GM18861 (cell line): Measurements from ENCODE around the gene XYLB.
"Not testable (repeated sequence)": the region's sequence is repeated elsewhere in the genome, so short reads cannot be mapped to it uniquely, and the experiment has no call there.

Source experiments
- ATAC-seq: cut with Tn5 transposase; IDR thresholded peaks from one replicate; pipeline ENCODE4 v1.9.1; 2021; ENCODE audit not compliant: unreplicated experiment

XYLB gene

DNA sequence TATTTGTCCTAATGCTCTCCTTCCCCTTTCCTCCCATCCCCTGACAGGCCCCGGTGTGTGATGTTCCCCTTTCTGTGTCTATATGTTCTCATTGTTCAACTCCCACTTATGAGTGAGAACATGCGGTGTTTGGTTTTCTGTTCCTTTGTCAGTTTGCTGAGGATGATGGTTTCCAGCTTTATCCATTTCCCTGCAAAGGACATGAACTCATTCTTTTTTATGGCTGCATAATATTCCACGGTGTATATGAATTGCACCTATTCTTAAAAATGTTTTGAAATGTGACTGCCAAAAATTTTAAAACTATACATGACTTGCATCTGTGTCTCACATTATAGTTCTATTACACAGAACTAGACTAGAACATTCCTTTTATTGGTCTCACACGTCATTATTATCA lies 25.9 kb upstream of the XYLB start:
- ATAC-seq = not testable (repeated sequence)

DNA sequence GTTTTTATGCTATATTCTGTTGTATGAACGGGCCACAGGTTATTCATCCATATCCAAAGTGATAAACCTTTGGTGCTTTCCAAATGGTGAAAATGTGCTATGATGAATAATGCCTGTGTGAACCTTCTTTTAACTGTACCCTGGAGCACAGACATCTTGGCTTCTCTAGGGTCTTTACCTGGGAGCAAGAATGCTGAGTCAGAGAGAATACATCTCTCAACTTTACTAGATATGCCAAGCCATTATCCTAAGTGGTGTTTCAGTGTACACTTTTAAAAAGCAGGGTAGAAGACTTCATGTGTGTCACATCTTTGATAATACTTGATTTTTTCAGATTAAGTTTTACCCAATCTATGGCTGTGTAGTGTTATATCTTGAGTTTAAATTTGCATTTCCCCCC lies 23.5 kb upstream of the XYLB start:
- no peak for ATAC-seq

DNA sequence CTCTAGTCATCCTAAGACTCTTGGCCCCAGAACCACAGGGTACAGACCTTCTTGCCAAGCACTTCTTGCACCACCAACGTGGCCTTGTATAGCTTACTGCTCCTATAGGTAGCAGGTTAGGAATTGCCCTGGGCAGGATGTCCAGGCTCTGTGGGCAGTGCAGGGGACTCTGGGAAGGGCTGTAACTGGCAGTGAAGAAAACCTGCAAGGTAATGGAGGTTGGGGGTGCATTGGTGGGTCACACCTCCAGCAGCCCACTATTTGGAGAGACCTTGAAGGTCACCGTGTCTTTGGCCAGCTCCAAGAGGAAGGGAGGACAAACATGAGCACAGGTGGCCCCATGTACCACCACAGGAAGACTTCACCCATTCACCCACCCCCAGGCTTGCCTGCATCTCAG lies 21.3 kb upstream of the XYLB start:
- ATAC-seq = no peak

DNA sequence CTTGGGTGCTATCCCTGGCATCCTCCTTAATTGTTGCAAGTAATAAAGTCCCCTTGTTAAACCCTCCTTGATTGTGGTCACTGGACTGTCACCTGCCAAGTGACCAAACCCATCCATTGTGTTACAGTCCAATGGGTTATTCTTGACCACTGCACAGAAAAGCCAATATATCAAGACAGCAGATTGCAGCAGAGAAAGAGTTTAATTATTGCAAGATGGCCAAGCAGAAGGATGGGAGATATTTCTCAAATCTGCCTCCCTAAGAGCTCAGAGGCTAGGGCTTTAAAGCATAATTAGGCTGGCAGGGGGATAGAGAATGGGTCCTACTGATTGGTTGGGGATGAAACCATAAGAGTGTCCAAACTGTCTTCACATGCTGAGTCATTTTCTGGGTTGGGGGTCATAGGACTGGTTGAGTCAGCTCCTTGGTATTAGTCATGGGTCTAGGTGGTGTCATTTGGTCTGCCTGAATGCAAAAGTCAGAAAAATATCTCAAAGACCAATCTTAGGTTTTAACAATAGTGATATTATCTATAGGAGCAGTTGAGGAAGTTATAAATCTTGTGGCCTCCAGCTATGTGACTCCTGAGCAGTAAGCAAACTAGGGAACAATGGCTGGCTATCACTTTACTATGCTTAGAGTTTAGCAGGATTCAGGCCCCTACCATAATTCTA lies 19.1 kb upstream of the XYLB start:
- no peak for ATAC-seq

DNA sequence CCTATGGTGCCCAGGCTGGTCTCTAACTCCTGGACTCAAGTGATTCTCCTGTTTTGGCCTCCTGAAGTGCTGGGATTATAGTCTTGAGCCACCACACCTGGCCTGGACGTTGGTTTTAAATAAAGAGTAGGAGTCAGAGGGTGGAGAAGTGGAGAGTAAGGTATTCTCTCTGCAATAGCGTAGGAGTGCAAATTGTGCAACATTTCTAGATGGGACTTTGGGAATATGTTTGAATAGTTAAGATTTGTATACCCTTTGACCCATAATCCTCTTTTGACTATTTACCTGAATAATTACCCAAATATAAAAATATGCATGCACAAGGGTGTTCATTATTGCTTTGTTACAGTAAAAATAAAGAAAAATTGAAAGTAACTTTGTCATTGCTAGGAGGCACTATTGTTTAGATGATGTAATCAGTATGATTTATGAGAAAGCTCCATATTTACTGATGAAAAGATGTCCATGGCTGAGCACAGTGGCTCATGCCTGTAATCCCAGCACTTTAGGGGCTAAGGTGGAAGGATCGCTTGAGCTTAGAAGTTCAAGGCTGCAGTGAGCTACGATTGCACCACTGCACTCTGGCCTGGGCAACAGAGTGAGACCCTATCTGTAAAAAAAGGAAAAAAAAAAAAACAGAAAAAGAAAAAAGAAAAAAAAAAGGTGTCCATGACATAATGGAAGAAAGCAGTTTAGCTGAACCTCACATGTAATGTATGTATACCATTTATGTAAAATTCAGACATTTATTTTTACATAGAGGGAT lies 15.1 kb upstream of the XYLB start:
- ATAC-seq = no peak

DNA sequence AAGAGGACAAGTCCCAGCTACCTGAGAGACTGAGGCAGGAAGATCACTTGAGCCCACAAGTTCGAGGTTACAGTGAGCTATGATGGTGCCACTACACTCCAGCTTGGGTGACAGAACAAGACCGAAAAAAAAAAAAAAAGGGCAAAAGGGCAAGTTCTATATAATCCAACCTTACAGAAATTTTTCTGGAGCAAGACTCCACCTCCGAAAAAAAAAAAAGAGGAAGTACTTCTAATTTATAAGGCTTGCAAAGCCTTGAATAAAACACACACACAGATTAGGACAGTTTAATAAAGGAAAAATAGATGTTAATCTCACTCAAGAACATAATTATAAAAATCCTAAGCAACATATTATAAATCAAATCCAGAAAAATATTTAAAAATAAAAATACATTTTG lies 14.4 kb upstream of the XYLB start:
- ATAC-seq = no peak

DNA sequence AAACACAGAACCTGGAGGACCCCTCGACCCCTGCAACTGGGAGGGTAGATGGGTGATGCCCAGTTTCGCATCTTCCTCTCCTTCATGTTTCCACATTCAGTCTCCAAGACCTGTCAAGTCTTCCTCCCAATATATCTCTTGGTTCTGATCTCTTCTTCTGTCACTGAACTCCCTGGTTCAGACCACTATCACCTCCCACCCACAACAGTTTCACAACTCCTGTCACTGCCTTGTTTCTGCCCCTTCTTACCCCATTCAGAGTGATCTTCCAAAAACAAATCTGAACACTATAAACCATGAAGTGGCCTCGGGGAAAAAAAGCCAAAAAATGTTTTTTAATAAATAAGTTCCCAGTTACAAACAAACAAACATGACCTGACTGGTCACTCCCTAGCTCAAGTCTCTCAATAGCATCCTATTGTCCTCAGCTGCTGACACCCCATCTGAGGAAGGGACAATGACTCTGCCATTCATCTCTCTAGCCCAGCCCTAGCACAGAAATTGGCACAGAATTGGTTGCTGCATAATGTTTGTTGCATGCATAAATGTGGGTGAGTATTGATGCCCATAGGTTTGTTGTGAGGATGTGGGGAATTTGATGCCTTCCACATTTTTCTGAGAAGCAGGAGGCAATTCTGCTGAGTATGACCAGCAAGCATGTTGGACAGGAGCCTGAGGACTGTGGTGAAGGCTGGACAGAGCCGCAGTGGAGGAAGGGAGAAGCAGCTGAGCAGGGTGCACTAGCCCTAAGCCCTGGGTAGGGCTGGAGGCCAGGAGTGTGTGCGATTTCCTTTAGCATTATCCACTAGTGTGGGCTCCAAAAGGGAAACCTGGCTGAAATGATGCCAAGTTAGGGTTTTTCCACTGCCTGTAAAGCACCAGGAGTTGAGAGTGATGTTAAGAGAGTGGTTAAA lies 12.2 kb upstream of the XYLB start:
- no peak for ATAC-seq

DNA sequence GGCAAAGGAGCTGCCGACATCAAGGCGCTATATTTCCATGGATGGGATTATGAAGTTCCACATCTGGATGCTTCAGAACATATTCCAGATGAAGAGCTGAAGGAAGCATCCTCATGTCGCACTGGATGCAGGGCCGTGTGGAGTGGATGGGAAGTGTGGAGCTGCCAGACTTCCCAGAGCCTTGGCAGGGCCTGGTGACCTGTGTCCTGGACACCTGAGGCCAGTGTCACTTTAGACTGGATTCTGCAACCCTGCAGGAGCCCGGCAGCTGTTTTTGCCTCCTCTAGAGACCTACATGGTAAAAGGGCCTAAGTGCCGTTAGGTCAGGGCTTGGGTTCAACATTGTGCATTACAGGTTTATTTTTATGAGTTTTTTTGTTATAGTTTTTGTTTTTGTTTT lies 11.3 kb upstream of the XYLB start:
- no peak for ATAC-seq

DNA sequence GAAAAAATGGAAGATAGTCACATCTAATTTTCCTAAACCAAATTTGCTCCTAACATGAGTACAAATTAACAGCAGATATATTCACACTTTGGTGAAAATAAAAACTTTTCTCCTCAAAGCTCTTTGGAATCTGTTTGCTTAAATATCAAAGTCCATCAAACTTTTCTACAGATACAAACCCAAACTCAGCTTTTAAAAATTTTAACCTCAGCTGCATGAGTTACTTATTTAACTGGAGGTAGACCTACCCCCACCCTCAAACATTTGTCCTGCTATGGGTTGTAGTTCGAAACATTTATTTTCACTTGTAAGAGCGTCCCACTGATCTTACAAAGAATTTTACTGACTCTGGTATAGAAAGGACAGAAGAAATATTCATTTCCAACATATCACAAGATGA lies 8.9 kb upstream of the XYLB start:
- ATAC-seq = no peak

DNA sequence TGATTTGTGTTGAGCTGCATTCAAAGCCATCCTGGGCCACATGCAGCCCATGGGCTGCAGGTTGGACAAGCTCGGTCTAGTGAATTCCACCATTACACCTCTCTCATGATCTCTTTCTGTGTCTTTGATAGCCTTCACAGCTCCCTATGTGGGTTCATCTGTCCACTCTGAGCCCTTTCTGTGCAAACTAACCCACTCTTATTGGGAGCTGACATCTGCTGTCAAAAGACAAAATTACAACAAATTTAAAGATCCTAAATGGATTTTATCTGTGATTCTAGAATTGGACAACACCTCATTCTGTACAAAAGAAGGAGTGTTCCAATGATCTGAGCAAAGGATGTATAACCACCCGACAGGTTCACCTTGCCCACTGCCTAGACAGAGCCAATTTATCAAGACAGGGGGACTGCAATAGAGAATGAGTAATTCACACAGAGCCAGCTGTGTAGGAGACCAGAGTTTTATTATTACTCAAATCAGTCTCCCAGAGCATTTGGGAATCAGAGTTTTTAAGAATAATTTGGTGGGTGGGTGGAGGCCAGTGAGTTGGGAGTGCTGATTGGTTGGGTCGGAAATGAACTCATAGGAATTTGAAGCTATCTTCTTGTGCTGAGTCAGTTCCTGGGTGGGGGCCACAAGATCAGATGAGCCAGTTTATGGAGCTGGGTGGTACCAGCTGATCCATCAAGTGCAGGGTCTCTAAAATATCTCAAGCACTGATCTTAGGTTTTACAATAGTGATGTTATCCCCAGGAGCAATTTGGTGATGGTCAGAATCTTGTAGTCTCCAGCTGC lies 2.6 kb upstream of the XYLB start:
- ATAC-seq = no peak

DNA sequence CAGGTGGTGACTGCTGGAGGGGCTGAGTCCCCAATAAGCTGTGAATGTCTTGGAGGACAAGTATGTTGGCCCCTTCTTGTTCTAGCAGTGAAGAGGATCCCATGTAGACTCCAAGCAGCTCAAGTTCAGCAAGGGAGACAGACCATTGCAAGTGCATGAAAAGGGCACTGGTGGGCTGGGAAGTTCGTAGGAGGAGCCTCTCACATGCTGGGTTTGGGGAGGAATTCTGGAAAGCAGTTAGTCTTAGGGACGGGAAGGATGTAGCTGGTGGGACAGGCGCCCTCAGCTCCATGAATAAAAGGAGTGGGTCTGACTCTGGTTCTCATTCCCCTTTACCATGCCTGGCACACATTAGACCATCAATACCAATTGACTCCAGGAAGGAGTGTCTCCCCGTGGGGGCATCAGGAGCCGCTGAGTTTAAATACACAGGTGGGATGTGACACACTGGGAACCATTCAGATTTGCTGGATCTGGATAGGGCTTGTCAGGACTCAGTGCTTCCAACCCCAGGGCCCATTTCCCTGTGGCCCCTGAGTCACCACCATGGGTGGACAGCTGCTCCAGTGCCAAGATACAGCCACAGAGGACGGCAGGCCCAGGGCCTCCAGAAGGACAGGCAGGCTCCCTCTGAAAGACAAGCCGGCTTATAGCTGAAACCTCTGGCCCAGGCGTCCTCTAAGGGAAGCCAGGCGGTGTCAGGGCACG lies 552 bp upstream of the XYLB start:
- no peak for ATAC-seq

DNA sequence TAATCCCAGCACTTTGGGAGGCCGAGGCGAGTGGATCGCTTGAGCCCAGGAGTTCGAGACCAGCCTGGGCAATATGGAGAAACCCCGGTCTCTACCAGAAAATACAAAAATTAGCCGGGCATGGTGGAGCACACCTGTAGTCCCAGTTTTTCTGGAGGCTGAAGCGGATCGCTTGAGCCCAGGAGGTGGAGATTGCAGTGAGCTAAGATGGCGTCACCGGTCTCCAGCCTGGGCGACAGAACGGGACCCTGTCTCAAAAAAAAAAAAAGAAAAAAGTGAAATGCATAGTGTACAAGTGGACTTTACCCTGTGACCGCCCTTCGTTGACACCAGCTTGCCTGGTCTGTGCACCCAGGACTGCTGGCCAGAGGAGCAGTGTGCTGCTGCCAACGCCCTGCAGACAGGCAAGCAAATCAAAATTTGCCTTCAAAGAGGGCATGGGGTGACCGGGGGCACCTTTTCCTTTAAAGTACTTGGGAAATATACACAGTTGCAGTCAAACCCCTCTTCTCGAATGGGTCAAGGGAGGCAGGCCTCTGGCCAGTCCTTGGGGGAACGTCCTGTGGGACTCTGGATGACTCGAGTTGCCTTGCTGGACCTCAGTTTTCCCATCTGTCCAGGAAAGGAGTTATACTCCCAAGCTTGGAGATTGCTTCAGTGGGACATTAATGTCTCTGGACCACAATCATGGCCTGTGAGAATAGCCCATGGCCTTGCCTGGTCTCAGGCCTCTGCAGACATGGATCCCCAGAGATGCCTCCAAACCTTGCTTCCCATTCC lies 1.0 kb downstream of the XYLB start:
- ATAC-seq = no peak

DNA sequence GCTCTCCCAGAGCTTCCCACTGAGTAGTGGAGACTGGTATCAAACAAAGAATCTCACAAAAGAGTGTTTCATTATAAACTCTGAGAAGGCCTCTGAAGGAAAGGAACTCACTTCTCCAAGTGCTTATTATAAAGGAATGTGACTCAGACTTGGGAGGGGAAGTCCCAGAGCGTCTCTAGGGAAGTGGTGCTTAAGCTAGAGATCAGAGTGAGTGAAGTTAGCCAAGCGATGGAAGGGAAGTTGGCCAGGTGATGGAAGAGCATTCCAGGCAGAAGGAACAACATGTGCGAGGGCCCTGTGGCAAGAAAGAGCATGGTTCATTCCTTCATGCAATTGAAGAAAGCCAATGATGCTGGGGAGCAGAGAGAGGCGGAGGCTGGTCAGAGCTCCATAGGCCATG lies 2.3 kb downstream of the XYLB start:
- no peak for ATAC-seq

DNA sequence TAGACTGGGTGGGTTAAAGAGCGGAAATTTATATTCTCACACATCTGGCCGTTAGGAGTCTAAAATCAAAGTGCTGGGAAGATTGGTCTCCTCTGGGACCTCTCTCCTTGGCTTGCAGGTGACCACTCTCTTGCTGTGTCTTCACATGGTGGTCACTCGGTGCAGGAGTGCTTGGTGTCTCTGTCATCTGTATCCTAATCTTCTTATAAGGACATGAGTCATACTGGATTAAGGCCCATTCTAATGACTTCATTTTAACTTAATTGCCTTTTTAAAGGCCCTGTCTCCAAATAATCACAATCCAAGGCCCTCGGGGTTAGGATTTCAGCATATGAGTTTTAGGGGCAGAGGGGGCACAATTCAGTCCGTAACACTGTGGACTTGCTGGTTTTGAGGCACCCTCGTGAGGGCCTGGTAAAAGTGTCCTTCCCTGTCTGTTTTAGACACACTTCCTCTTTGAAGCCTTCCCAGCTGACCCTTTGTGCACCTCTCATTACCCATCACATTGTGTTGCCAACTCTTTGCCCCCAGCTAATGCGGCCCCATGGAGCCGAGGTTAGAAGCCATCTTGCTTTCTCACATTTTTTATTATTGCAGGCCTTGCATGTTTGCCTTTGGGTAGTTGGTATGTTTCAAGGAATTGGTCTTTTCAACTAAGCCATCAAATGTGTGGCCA lies 3.2 kb downstream of the XYLB start:
- no peak for ATAC-seq

DNA sequence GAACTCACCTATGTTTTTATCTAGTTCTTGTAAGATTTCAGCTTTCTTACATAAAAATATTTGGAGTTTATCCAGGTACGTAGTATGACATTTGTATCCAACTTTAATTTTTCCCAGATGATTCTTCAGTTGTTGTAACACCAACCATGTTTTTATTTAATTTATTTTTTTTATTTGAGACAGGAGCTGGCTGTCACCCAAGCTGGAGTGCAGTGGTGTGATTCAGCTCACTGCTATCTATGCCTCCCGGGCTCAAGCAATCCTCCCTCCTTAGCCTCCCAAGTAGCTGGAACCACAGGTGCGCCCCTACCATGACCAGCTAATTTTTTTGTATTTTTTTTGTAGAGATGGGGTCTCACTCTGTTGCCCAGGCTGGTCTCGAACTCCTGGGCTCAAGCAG lies 6.6 kb downstream of the XYLB start:
- ATAC-seq = no peak

DNA sequence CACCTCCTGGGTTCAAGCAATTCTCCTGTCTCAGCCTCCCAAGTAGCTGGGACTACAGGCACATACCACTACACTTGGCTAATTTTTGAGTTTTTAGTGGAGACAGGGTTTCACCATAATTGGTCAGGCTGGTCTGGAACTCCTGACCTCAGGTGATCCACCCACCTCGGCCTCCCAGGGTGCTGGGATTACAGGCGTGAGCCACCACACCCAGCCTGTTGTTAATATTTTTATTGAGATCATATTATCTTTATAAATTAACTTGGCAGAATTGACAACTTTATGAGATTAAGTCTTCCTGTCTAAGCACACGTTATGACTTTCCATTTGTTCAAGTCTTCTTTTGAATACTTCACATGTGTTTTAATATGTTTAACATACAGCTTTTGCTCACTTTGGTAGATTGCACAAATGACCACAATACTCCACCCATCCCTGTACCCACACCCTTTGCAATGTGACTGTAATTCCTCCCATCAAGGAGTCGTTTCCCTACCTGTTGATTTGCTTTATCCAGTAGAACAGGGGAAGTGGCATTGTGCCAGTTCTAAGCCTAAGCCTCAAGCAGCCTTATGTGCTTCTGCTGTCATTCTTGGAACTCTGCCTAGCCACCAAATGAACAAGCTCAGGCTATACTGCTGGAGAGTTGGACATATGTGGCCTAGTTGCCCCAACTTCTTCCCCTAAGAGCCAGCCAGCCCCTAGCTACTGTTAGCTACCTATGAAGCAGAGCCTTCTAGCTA lies 8.2 kb downstream of the XYLB start:
- no peak for ATAC-seq

DNA sequence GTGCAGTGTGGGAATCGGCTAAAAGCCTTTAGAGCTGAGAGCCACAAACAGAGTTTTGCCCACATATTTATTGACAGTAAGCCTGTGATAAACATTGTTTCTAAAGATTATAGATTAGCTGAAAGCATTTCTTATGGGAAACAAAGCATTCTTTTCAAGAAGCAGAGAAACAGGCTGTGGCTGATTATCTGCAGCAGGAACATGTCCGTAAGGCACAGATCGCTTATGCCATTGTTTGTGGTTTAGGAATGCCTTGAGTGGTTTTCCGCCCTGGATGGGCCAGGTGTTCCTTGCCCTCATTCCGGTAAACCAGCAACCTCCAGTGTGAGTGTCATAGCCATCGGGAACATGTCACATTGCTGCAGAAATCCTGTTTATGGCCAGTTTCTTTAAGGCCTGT lies 12.5 kb downstream of the XYLB start:
- ATAC-seq = no peak

DNA sequence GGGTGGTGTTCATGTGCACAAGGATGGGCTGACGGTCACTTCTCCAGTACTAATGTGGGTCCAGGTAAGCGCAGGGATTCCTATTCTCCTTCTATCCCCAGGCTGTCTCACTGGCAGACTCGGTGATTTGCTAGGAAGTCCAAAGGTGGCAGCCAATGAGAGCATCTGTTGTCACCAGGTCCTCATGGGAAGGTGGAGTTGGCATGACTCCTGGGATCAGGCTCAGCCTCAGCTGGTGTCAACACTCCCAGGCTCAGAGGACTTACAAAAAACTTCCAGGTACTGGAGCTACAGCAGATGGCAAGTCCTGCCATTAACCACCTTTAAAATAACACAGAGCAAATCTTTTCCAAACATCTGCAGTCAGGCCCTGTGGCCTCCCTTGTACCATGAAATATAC lies 13.8 kb downstream of the XYLB start:
- ATAC-seq = no peak
